ENCODE data around the gene CCDC63.

DNA sequence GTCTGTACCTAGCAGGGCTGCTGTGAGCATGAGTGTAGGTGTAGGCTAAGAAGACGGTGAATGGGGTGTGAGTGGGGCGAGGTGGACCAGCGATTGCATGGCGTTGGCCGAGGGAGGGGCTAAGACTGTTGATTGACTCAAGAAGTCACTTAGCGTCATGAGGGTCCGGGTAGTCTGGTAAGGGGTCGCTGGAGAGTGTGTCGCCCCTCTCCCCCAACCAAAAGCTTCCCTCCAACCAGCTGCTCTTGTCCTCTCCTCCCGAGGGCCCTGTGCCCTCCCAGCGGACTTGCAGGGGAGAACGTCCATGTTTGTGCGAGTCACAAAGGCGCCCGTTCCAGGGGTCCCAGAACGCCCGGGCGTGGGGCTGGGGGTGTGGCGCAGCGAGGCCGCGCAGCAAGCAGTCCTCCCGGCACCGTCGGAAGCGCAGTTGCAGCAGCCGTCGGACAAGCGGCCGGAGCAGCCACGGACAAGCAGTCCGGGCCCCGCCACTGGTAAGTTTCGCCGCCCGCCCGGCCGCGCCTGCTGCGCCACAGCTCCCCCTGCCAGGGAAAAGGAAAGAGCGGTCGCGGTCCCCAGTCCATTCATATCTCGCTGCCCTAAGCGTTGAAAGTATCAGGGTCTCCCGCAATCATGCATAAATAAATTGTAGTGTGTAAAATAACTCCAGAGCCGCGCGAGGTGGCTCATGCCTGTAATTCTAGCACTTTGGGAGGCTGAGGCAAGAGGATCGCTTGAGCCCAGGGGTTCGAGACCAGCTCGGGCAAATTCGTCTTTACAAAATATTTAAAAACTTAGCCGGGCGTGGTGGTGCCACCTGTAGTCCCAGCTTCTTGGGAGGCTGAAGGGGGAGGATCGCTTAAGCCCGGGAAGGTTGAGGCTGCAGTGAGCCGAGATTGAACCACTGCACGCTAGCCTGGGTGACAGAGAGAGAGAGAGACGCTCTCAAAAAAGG lies at the start of gene CCDC63:
- TF ChIP-seq, protein P1, sequence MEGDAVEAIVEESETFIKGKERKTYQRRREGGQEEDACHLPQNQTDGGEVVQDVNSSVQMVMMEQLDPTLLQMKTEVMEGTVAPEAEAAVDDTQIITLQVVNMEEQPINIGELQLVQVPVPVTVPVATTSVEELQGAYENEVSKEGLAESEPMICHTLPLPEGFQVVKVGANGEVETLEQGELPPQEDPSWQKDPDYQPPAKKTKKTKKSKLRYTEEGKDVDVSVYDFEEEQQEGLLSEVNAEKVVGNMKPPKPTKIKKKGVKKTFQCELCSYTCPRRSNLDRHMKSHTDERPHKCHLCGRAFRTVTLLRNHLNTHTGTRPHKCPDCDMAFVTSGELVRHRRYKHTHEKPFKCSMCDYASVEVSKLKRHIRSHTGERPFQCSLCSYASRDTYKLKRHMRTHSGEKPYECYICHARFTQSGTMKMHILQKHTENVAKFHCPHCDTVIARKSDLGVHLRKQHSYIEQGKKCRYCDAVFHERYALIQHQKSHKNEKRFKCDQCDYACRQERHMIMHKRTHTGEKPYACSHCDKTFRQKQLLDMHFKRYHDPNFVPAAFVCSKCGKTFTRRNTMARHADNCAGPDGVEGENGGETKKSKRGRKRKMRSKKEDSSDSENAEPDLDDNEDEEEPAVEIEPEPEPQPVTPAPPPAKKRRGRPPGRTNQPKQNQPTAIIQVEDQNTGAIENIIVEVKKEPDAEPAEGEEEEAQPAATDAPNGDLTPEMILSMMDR (conservative IDR thresholded peaks at IDR 0.05 in 1 of 2, IDR thresholded peaks at IDR 0.05 in 1 of 2; ENCODE audit: low read depth in 1 of 2, low read length in 2 of 2), result peak; percentile 30 to 53
- TF ChIP-seq EZH2 (IDR thresholded peaks at IDR 0.05; ENCODE audit: low read length, missing control alignments), result no peak

Data from fibroblast of lung (primary cell).